ENCODE measurements around the gene ACTL10. TPM values are rescaled to one million over a fixed set of nuclear protein-coding genes. Genes with fewer than 3 reads are reported as not detected.

ACTL10 gene
- total and polyA plus RNA-seq, 2 of the 13 experiments (the other 11 are each of a cell fraction or from before 2014, with no cell fraction given): not detected

- TF ChIP-seq IRF9 (CRISPR knock-in tag; IDR thresholded peaks at IDR 0.05; ENCODE audit: borderline replicate concordance): peak; percentile 80; the same call in 1 of the 2 replicates
- peak; percentile 50; the same call in 1 of the 2 replicates for TF ChIP-seq FOXP4 (CRISPR knock-in tag; IDR thresholded peaks at IDR 0.05)
- TF ChIP-seq THAP7 (CRISPR knock-in tag; IDR thresholded peaks at IDR 0.05): peak; percentile 92
- TF ChIP-seq ZNF747 (CRISPR knock-in tag; IDR thresholded peaks at IDR 0.05; ENCODE audit: borderline replicate concordance): peak; percentile 98
- peak; percentile 83 for TF ChIP-seq ZNF891 (CRISPR knock-in tag; IDR thresholded peaks at IDR 0.05)
- peak; percentile 67; the same call in 1 of the 2 replicates for TF ChIP-seq TGIF2 (CRISPR knock-in tag; IDR thresholded peaks at IDR 0.05)
- TF ChIP-seq IKZF1 (IDR thresholded peaks at IDR 0.05): no peak
- peak; percentile 79 for TF ChIP-seq YY1 (IDR thresholded peaks at IDR 0.05; ENCODE audit: insufficient read depth, insufficient replicate concordance, low read depth, low read length)
- peak; percentile 44 for TF ChIP-seq CCAR2 (optimal IDR thresholded peaks at IDR 0.05; ENCODE audit: low read depth, low read length)
- TF ChIP-seq CREB3 (CRISPR knock-in tag; IDR thresholded peaks at IDR 0.05): no peak; the same call in 1 of the 2 replicates
- TF ChIP-seq JDP2 (CRISPR knock-in tag; IDR thresholded peaks at IDR 0.05; ENCODE audit: borderline replicate concordance): no peak
- TF ChIP-seq ZNF772 (CRISPR knock-in tag; IDR thresholded peaks at IDR 0.05): peak; percentile 97
- TF ChIP-seq ZHX1 (CRISPR knock-in tag; IDR thresholded peaks at IDR 0.05; ENCODE audit: low read depth): peak; percentile 85; the same call in 1 of the 2 replicates
- no peak for TF ChIP-seq ZNF24 (IDR thresholded peaks at IDR 0.05)
- peak; percentile 55; the same call in 1 of the 2 replicates for TF ChIP-seq ZBTB7A (CRISPR knock-in tag; IDR thresholded peaks at IDR 0.05)
- TF ChIP-seq YEATS2 (CRISPR knock-in tag; IDR thresholded peaks at IDR 0.05; ENCODE audit: borderline replicate concordance): peak; percentile 73; the same call in 1 of the 2 replicates
- peak; percentile 13; the same call in 1 of the 2 replicates for TF ChIP-seq ZNF263 (CRISPR knock-in tag; IDR thresholded peaks at IDR 0.05)
- peak; percentile 86; the same call in 1 of the 2 replicates for TF ChIP-seq ZNF431 (CRISPR knock-in tag; IDR thresholded peaks at IDR 0.05; ENCODE audit: borderline replicate concordance, low read depth)
- no peak for TF ChIP-seq PBX3 (CRISPR knock-in tag; IDR thresholded peaks at IDR 0.05; ENCODE audit: borderline replicate concordance)
These were observed 3.3 kb upstream of the ACTL10 start (continued) for GRCh38 chr20:33663161-33664084.
